Measurements from ENCODE around the gene PKN3.

DNA sequence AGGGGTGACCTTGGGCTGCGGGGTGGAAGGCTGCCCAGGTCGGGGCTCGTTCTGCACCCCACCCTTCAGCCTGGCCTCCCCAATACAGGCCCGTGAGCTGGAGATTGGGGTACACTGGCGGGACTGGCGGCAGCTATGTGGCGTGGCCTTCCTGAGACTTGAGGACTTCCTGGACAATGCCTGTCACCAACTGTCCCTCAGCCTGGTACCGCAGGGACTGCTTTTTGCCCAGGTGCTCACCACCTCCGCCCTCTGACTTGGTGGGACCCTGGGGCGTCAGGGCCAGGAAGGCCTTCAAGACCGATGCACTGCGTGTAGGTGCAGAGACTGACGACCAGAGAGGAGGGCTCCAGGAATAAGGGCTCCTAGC is 11.1 kb downstream of the PKN3 start:
- no peak for TF ChIP-seq POLR2A (IDR thresholded peaks at IDR 0.05)
- TF ChIP-seq, protein P1, sequence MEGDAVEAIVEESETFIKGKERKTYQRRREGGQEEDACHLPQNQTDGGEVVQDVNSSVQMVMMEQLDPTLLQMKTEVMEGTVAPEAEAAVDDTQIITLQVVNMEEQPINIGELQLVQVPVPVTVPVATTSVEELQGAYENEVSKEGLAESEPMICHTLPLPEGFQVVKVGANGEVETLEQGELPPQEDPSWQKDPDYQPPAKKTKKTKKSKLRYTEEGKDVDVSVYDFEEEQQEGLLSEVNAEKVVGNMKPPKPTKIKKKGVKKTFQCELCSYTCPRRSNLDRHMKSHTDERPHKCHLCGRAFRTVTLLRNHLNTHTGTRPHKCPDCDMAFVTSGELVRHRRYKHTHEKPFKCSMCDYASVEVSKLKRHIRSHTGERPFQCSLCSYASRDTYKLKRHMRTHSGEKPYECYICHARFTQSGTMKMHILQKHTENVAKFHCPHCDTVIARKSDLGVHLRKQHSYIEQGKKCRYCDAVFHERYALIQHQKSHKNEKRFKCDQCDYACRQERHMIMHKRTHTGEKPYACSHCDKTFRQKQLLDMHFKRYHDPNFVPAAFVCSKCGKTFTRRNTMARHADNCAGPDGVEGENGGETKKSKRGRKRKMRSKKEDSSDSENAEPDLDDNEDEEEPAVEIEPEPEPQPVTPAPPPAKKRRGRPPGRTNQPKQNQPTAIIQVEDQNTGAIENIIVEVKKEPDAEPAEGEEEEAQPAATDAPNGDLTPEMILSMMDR (IDR thresholded peaks at IDR 0.05), result no peak
- no peak for TF ChIP-seq EP300 (IDR thresholded peaks at IDR 0.05)
- TF ChIP-seq POLR2AphosphoS5 (IDR thresholded peaks at IDR 0.05), result no peak
